Eye (tissue), 1 donor: ENCODE data around the gene POP5.
"Not testable (repeated sequence)": the region's sequence is repeated elsewhere in the genome, so short reads cannot be mapped to it uniquely, and the experiment has no call there.

Source experiments
- DNase-seq: peaks from one replicate; pipeline ENCODE4 v3.0.0-alpha.2; 2015

The POP5 gene

DNA sequence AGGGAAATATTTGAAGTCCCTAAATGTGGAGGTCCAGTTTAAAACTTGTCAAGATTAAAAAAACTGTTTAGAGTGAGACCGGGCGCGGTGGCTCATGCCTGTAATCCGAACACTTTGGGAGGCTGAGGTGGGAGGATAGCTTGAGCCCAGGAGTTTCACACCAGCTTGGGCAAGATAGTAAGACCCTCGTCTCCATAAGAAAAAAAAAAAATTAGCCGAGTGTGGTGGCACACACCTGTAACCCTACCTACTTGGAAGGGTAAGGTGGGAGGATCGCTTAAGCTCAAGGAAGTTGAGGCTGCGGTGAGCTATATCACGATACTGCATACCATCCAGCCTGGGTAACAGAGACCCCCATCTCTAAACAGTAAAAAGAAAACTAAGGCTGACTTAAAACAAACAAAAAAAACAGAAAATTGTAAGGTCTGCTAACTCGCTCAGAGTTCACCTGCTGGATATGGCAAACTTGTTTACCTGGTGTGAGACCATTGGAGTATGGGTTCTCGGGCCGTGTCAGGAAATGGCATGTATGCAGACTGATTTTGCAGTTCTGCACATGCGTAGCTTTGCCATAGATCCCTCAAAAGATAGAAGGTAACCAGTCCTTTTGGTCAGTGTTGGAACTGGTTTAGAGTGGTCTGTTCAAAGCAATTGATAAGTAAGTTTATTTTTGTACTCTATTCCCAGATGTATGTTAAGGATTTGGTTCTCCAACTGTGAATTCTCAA is 45.0 kb downstream of the POP5 start:
- no peak for DNase-seq

DNA sequence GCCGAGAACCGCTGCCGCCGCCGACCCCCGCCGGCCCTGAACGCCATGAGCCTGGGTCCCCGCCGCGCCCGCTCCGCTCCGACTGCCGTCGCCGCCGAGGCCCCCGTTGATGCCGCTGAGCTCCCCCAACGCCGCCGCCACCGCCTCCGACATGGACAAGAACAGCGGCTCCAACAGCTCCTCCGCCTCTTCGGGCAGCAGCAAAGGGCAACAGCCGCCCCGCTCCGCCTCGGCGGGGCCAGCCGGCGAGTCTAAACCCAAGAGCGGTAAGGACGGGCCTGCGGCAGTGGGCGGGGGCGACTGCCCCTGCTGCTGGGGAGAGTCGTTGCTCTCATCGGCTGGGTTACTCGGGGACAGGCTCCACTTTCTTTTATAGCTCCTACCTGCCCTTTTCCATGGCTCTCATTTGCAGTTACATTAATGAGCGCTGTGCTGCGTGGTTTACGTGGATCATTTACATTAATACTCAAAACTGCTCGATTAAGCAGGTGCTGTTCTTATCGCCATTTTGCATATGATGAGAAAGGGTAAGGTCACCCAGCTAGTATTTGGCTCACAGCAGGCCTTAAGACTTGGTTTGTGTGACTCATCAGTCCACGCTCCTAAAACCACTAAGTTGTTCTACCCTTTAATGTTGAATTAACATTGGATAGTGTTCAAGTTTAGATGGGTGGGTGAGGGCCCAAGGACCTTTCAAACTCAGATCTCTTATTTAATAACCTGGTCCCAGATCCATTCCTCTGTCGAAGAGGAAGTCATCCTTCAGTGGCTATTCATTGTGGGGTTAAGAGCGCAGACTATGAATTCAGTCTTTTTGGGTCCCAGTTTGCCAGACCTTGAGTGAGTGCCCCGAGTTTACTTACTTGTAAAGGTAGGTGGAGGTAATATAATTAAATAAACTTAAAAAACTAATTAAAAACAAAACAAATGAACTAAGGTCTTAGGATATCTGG is 46.2 kb downstream of the POP5 start:
- peak; percentile 78 for DNase-seq

DNA sequence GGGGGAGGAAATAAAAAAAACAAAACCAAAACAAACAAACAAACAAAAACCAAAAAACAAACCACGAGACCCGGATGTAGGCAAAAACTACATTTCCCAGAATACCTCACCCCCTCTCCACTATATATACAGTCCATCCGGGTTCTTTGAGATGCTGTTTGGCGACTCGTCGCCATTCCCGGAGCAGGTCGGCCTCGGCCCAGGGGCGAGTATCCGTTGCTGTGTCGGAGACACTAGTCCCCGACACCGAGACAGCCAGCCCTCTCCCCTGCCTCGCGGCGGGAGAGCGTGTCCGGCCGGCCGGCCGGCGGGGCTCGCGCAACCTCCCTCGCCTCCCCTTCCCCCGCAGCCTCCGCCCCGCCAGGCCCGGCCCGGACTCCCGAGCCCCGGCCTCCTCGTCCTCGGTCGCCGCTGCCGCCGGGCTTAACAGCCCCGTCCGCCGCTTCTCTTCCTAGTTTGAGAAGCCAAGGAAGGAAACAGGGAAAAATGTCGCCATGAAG is 46.9 kb downstream of the POP5 start, which contains the start of gene RNF10:
RNF10 (plus strand) TSS at position 154 of the 500 bp plus-strand sequence. CDS start 456 bp downstream, outside the sequence.
- DNase-seq: peak; percentile 97

DNA sequence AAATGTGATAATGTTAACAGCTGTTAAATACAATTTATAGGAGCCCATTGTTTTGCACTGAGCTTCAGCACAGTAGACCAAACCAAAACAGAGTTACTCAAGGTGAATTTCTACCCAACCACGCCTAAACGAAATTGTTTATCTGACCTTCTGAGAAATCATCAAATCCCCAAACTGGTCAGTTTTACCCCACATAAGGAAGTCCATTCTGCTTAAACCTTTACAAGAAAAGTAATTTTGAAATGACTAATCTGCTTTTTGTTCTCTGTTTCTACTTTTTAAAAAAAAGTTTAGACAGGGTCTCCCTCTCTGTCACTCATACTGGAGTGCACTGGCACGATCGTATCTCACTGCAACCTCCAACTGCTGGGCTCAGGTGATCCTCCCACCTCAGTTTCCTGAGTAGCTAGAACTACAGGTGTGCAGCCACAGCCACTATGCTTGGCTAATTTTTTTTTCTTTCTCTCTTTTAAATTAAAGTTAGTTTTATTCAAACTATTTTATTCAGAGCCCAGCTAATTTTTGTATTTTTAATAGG is 48.4 kb downstream of the POP5 start:
- DNase-seq: no peak

DNA sequence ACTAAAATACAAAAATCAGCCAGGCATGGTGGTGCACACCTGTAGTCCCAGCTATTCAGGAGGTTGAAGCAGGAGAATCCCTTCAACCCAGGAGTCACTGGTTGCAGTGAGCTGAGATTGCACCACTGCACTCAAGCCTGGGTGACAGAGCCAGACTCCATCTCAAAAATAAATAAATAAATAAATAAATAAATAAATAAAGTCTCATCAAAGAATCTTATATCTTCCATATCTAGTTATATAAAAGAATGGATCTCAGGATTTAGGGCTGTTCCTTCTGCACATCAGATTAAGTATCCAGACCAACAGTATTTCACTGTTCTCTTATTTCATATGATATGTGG is 50.8 kb downstream of the POP5 start:
- DNase-seq: not testable (repeated sequence)

DNA sequence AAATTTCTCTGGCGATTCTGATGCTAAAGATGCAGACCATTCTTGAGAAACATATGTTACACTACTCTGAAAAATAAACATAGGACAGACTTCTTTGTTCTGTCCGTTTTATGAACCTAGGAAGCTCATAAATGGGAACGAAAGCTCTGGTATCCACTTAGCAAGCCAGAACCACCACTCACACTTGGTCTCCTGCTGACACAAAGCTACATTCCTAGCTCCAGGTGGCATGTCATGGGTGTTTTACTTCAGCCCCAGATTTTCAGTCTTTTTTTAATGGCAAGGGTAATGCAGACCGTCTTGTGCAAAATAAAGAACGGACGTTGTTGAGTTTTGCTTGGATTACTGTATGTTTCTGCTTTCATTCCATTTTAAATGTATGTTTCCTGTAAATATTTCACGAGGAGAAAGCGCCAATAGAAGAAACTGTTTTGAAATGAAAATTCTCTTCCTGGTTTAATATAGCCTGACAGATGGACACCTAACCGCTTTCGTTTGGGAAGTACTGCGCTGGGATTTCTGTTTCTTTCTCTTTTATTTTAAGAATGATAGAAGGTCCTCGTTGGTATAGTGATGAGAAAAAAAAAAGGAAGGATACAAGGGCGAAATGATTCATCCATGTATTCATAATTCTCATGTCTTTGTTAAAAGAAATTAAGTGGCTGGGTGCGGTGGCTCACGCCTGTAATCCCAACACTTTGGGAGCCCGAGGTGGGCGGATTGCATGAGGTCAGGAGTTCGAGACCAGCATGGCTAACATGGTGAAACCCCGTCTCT is 51.4 kb downstream of the POP5 start:
- DNase-seq: peak; percentile 79

DNA sequence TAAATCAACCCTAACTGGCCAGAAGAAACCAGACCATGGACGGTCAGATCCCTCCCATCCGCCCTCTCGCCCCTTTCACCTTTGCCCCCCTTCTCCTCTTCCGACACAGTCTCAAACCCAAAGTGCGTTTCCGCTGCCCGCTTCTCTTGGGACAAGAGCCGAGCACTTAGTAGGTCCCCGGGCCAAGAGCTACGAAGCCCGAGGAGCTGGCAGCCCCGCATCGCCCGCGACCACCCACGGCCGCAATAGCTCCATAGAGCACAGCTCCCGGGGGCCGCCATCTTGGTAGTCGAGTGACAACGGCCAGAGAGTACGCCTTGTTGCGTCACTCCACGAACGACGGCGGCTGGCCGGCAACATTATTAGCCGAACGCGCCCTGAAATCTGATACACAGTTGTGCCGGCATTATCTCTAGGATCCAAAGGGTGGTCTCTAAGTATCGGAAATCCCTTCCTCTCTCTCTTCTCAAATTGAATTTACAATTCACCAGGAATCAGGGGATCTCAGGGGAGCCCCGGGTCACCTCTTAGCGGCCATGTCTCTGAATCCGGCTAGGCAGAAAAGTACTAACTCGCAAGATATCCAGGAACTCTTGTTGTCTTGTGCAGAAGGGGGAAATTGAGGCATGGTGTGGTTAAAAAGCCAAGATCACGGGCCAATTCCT is 52.2 kb downstream of the POP5 start, which contains the start of gene COQ5:
COQ5 (minus strand) TSS at position 298 of the 665 bp plus-strand sequence; CDS start at position 281, 17 bp downstream.
- DNase-seq: peak; percentile 98
